OCI-LY1 (cell line): ENCODE results near the gene AMN.

ENCODE experiments used
- H2AFZ ChIP-seq: fragments of 200-600 bp; sonication (generic), shearing (Covaris generic); 2 replicates; pipeline ENCODE4 v1.6.0; 2014; ENCODE audit warnings: antibody characterized with exemption, mild to moderate bottlenecking, low read length
- H3F3A ChIP-seq: fragments of 200-600 bp; sonication (generic), shearing (Covaris generic); 2 replicates; pipeline ENCODE4 v1.6.0; 2014; ENCODE audit warnings: mild to moderate bottlenecking, antibody characterized with exemption, low read length, moderate library complexity; ENCODE audit not compliant: insufficient read depth
- H3K27ac ChIP-seq: fragments of 200-600 bp; sonication (generic); 2 replicates; pipeline ENCODE4 v1.5.1; 2014; ENCODE audit warnings: low read length, mixed run types, mild to moderate bottlenecking, low read depth; ENCODE audit not compliant: poor library complexity, severe bottlenecking
- H3K27me3 ChIP-seq: fragments of 200-600 bp; sonication (generic); 2 replicates; pipeline ENCODE4 v1.6.0; 2014; ENCODE audit warnings: antibody characterized with exemption, mild to moderate bottlenecking, low read length, moderate library complexity; ENCODE audit not compliant: insufficient read depth
- H3K36me3 ChIP-seq: fragments of 200-600 bp; sonication (generic); 2 replicates; pipeline ENCODE4 v1.6.1; 2014; ENCODE audit warnings: mild to moderate bottlenecking, antibody characterized with exemption, low read length, moderate library complexity, mixed read lengths; ENCODE audit not compliant: insufficient read depth
- H3K4me1 ChIP-seq: fragments of 200-600 bp; sonication (generic); 2 replicates; pipeline ENCODE4 v1.5.1; 2014; ENCODE audit warnings: mild to moderate bottlenecking, low read length, moderate library complexity; ENCODE audit not compliant: insufficient read depth, severe bottlenecking
- H3K4me2 ChIP-seq: fragments of 200-600 bp; sonication (generic), shearing (Covaris generic); 2 replicates; pipeline ENCODE4 v1.6.1; 2014; ENCODE audit warnings: low read length
- H3K4me3 ChIP-seq: fragments of 200-600 bp; sonication (generic); 2 replicates; pipeline ENCODE4 v1.5.1; 2014; ENCODE audit warnings: low read length, low read depth, mild to moderate bottlenecking, mixed read lengths; ENCODE audit not compliant: poor library complexity, severe bottlenecking
- H3K79me2 ChIP-seq: fragments of 200-600 bp; shearing (Covaris generic); 2 replicates; pipeline ENCODE4 v1.6.1; 2016; ENCODE audit warnings: mixed run types, low read length, mixed read lengths; ENCODE audit not compliant: insufficient read depth
- H3K9ac ChIP-seq: fragments of 200-600 bp; sonication (generic), shearing (Covaris generic); 2 replicates; pipeline ENCODE4 v1.6.1; 2014; ENCODE audit warnings: mild to moderate bottlenecking, low read length, mixed read lengths
- H3K9me2 ChIP-seq: fragments of 200-600 bp; sonication (generic), shearing (Covaris generic); 2 replicates; pipeline ENCODE4 v1.6.1; 2014; ENCODE audit warnings: low read depth, mild to moderate bottlenecking, low read length, mixed read lengths
- H3K9me3 ChIP-seq: fragments of 200-600 bp; shearing (Covaris generic); 2 replicates; pipeline ENCODE4 v1.6.1; 2014; ENCODE audit warnings: low read length, mixed read lengths
- H4K20me1 ChIP-seq: fragments of 200-600 bp; sonication (generic), shearing (Covaris generic); 2 replicates; pipeline ENCODE4 v1.6.0; 2016; ENCODE audit warnings: mild to moderate bottlenecking, low read length; ENCODE audit not compliant: insufficient read depth
- EZH2 ChIP-seq: fragments of 200-600 bp; sonication (generic), shearing (Covaris generic); IDR thresholded peaks from 2 replicates; pipeline ENCODE4 v1.8.0; 2017; ENCODE audit warnings: borderline replicate concordance, mixed run types, mild to moderate bottlenecking, antibody characterized with exemption, low read length, moderate library complexity, mixed read lengths
- TF ChIP-seq, protein P1 (sequence below): fragments of 200-600 bp; sonication (generic), shearing (Covaris generic); IDR thresholded peaks from 2 replicates; pipeline ENCODE4 v1.5.1; 2017; ENCODE audit warnings: mild to moderate bottlenecking, antibody characterized with exemption, low read length, moderate library complexity, mixed read lengths

Gene AMN

GRCh38 chr14:102951034-102951433 is 28.6 kb downstream of the AMN start:
- Histone ChIP-seq H3K4me1 (peaks cover 91% of the 10 kb centered on the region), H3K9me3 (no peaks in the 10 kb centered on the region), H3K4me2 (no peak overlapping the region), H3K27ac (peak overlapping the region; percentile 97), H3F3A (no peaks in the 10 kb centered on the region), H3K79me2 (no peaks in the 10 kb centered on the region), H3K9ac (no peak overlapping the region), H3K36me3 (no peaks in the 10 kb centered on the region; the same call in 1 of the 2 replicates), H3K9me2 (no peaks in the 10 kb centered on the region), H3K4me3 (no peak overlapping the region), H4K20me1 (no peaks in the 10 kb centered on the region), H3K27me3 (no peaks in the 10 kb centered on the region), H2AFZ (no peak overlapping the region)
- TF ChIP-seq, protein P1, sequence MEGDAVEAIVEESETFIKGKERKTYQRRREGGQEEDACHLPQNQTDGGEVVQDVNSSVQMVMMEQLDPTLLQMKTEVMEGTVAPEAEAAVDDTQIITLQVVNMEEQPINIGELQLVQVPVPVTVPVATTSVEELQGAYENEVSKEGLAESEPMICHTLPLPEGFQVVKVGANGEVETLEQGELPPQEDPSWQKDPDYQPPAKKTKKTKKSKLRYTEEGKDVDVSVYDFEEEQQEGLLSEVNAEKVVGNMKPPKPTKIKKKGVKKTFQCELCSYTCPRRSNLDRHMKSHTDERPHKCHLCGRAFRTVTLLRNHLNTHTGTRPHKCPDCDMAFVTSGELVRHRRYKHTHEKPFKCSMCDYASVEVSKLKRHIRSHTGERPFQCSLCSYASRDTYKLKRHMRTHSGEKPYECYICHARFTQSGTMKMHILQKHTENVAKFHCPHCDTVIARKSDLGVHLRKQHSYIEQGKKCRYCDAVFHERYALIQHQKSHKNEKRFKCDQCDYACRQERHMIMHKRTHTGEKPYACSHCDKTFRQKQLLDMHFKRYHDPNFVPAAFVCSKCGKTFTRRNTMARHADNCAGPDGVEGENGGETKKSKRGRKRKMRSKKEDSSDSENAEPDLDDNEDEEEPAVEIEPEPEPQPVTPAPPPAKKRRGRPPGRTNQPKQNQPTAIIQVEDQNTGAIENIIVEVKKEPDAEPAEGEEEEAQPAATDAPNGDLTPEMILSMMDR, result no peak
- TF ChIP-seq EZH2, result no peak

- no peak overlapping the region for H3K4me3 ChIP-seq
- H3K9me3 ChIP-seq, result no peaks in the 10 kb centered on the region
- H3K4me2 ChIP-seq, result no peak overlapping the region
- H3K27me3 ChIP-seq, result no peaks in the 10 kb centered on the region
- H3K36me3 ChIP-seq, result no peaks in the 10 kb centered on the region; the same call in 1 of the 2 replicates
- H3K9me2 ChIP-seq, result no peaks in the 10 kb centered on the region
- TF ChIP-seq, protein P1, result no peak
- TF ChIP-seq EZH2, result no peak
- peaks cover 84% of the 10 kb centered on the region for H3K4me1 ChIP-seq
- no peak overlapping the region for H2AFZ ChIP-seq
- H3K79me2 ChIP-seq, result no peaks in the 10 kb centered on the region
- peak overlapping the region; percentile 97 for H3K27ac ChIP-seq
- no peak overlapping the region for H3K9ac ChIP-seq
- no peaks in the 10 kb centered on the region for H4K20me1 ChIP-seq
- H3F3A ChIP-seq, result no peaks in the 10 kb centered on the region
These were observed 29.3 kb downstream of the AMN start for GRCh38 chr14:102951799-102952198.

GRCh38 chr14:102952276-102952675 is 29.8 kb downstream of the AMN start:
- H3K9me2 ChIP-seq, result no peaks in the 10 kb centered on the region
- no peaks in the 10 kb centered on the region; the same call in 1 of the 2 replicates for H3K36me3 ChIP-seq
- H4K20me1 ChIP-seq, result no peaks in the 10 kb centered on the region
- H2AFZ ChIP-seq, result no peak overlapping the region
- H3K9ac ChIP-seq, result peak overlapping the region; percentile 35; the same call in 1 of the 2 replicates
- TF ChIP-seq EZH2, result no peak
- TF ChIP-seq, protein P1, result no peak
- H3K27ac ChIP-seq, result peak overlapping the region; percentile 97
- H3F3A ChIP-seq, result no peaks in the 10 kb centered on the region
- no peaks in the 10 kb centered on the region for H3K9me3 ChIP-seq
- no peak overlapping the region; the same call in 1 of the 2 replicates for H3K4me2 ChIP-seq
- no peak overlapping the region for H3K4me3 ChIP-seq
- no peaks in the 10 kb centered on the region for H3K27me3 ChIP-seq
- H3K4me1 ChIP-seq, result peaks cover 79% of the 10 kb centered on the region
- H3K79me2 ChIP-seq, result no peaks in the 10 kb centered on the region
